ENCODE data around the gene CCDC184.
"Not testable (repeated sequence)": the region's sequence is repeated elsewhere in the genome, so short reads cannot be mapped to it uniquely, and the experiment has no call there.

The CCDC184 gene

GRCh38 chr12:48202766-48203165 is 19.3 kb downstream of the CCDC184 start:
- Histone ChIP-seq H3K27ac (ENCODE audit: insufficient read depth, low read depth, low read length, poor library complexity, severe bottlenecking) (no peak overlapping the region), H3K27me3 (ENCODE audit: control insufficient read depth, insufficient read depth, low read length, poor library complexity, severe bottlenecking) (peaks cover 15% of the 10 kb centered on the region), H3K4me1 (ENCODE audit: control insufficient read depth, insufficient read depth, low read length) (no peaks in the 10 kb centered on the region), H3K9me3 (ENCODE audit: control insufficient read depth, low read length) (peaks cover 2% of the 10 kb centered on the region), H3K4me3 (ENCODE audit: insufficient read depth, low read depth, low read length) (no peak overlapping the region), H3K36me3 (ENCODE audit: control insufficient read depth, insufficient read depth, low read length) (no peaks in the 10 kb centered on the region)
- 86 to 87% methylated on average over 8 of the region's 8 CpGs for WGBS, 2 experiments

GRCh38 chr12:48203192-48203591 is 19.7 kb downstream of the CCDC184 start, which contains the start of gene OR10AD1:
Gene OR10AD1 (minus strand): TSS chr12:48203292. CDS start chr12:48203292, 0 bp downstream.
- H3K9me3 ChIP-seq (ENCODE audit: control insufficient read depth, low read length): peaks cover 2% of the 10 kb centered on the region
- no peaks in the 10 kb centered on the region for H3K4me1 ChIP-seq (ENCODE audit: control insufficient read depth, insufficient read depth, low read length)
- 83 to 92% methylated on average over 4 of the region's 4 CpGs for WGBS, 2 experiments
- no peaks in the 10 kb centered on the region for H3K36me3 ChIP-seq (ENCODE audit: control insufficient read depth, insufficient read depth, low read length)
- H3K27ac ChIP-seq (ENCODE audit: insufficient read depth, low read depth, low read length, poor library complexity, severe bottlenecking): no peak within 1 kb of the TSS
- peaks cover 15% of the 10 kb centered on the region for H3K27me3 ChIP-seq (ENCODE audit: control insufficient read depth, insufficient read depth, low read length, poor library complexity, severe bottlenecking)
- no peak within 1 kb of the TSS for H3K4me3 ChIP-seq (ENCODE audit: insufficient read depth, low read depth, low read length)

- not testable (repeated sequence) for H3K9me3 ChIP-seq (ENCODE audit: control insufficient read depth, low read length); H3K27ac ChIP-seq (ENCODE audit: insufficient read depth, low read depth, low read length, poor library complexity, severe bottlenecking); H3K27me3 ChIP-seq (ENCODE audit: control insufficient read depth, insufficient read depth, low read length, poor library complexity, severe bottlenecking); H3K4me3 ChIP-seq (ENCODE audit: insufficient read depth, low read depth, low read length); H3K4me1 ChIP-seq (ENCODE audit: control insufficient read depth, insufficient read depth, low read length); H3K36me3 ChIP-seq (ENCODE audit: control insufficient read depth, insufficient read depth, low read length)
- no CpG with 5 or more reads among the region's 2 CpGs for WGBS, 2 experiments
Measured at GRCh38 chr12:48209495-48209894, 26.1 kb downstream of the CCDC184 start.

GRCh38 chr12:48216785-48217184 is 33.3 kb downstream of the CCDC184 start:
- H3K36me3 ChIP-seq (ENCODE audit: control insufficient read depth, insufficient read depth, low read length): no peaks in the 10 kb centered on the region
- H3K4me1 ChIP-seq (ENCODE audit: control insufficient read depth, insufficient read depth, low read length): no peaks in the 10 kb centered on the region
- no peak overlapping the region for H3K27ac ChIP-seq (ENCODE audit: insufficient read depth, low read depth, low read length, poor library complexity, severe bottlenecking)
- no peaks in the 10 kb centered on the region for H3K9me3 ChIP-seq (ENCODE audit: control insufficient read depth, low read length)
- peaks cover 7% of the 10 kb centered on the region for H3K27me3 ChIP-seq (ENCODE audit: control insufficient read depth, insufficient read depth, low read length, poor library complexity, severe bottlenecking)
- no peak overlapping the region for H3K4me3 ChIP-seq (ENCODE audit: insufficient read depth, low read depth, low read length)

- H3K36me3 ChIP-seq (ENCODE audit: control insufficient read depth, insufficient read depth, low read length): no peaks in the 10 kb centered on the region
- peaks cover 4% of the 10 kb centered on the region for H3K27me3 ChIP-seq (ENCODE audit: control insufficient read depth, insufficient read depth, low read length, poor library complexity, severe bottlenecking)
- H3K4me1 ChIP-seq (ENCODE audit: control insufficient read depth, insufficient read depth, low read length): no peaks in the 10 kb centered on the region
- no peaks in the 10 kb centered on the region for H3K9me3 ChIP-seq (ENCODE audit: control insufficient read depth, low read length)
- no peak overlapping the region for H3K4me3 ChIP-seq (ENCODE audit: insufficient read depth, low read depth, low read length)
- no peak overlapping the region for H3K27ac ChIP-seq (ENCODE audit: insufficient read depth, low read depth, low read length, poor library complexity, severe bottlenecking)
- WGBS, 2 experiments: 100% methylated on average over 1 of the region's 1 CpG
Measured at GRCh38 chr12:48219631-48220030, 36.2 kb downstream of the CCDC184 start.

GRCh38 chr12:48220701-48221100 is 37.3 kb downstream of the CCDC184 start:
- H3K36me3 ChIP-seq (ENCODE audit: control insufficient read depth, insufficient read depth, low read length): no peaks in the 10 kb centered on the region
- no peak overlapping the region for H3K27ac ChIP-seq (ENCODE audit: insufficient read depth, low read depth, low read length, poor library complexity, severe bottlenecking)
- WGBS, 2 experiments: 100% methylated on average over 1 of the region's 1 CpG; no CpG with 5 or more reads in 1 of the 2 experiments
- H3K4me1 ChIP-seq (ENCODE audit: control insufficient read depth, insufficient read depth, low read length): no peaks in the 10 kb centered on the region
- no peaks in the 10 kb centered on the region for H3K27me3 ChIP-seq (ENCODE audit: control insufficient read depth, insufficient read depth, low read length, poor library complexity, severe bottlenecking)
- no peak overlapping the region for H3K4me3 ChIP-seq (ENCODE audit: insufficient read depth, low read depth, low read length)
- no peaks in the 10 kb centered on the region for H3K9me3 ChIP-seq (ENCODE audit: control insufficient read depth, low read length)

- no peak overlapping the region for H3K4me3 ChIP-seq (ENCODE audit: insufficient read depth, low read depth, low read length)
- no peaks in the 10 kb centered on the region for H3K36me3 ChIP-seq (ENCODE audit: control insufficient read depth, insufficient read depth, low read length)
- no peaks in the 10 kb centered on the region for H3K27me3 ChIP-seq (ENCODE audit: control insufficient read depth, insufficient read depth, low read length, poor library complexity, severe bottlenecking)
- H3K9me3 ChIP-seq (ENCODE audit: control insufficient read depth, low read length): no peaks in the 10 kb centered on the region
- 42 to 50% methylated on average over 2 of the region's 2 CpGs for WGBS, 2 experiments
- no peak overlapping the region for H3K27ac ChIP-seq (ENCODE audit: insufficient read depth, low read depth, low read length, poor library complexity, severe bottlenecking)
- no peaks in the 10 kb centered on the region for H3K4me1 ChIP-seq (ENCODE audit: control insufficient read depth, insufficient read depth, low read length)
Measured at GRCh38 chr12:48221645-48222044, 38.2 kb downstream of the CCDC184 start.

- 85 to 87% methylated on average over 2 to 3 of the region's 3 CpGs for WGBS, 2 experiments
Measured at GRCh38 chr12:48224533-48224932, 41.1 kb downstream of the CCDC184 start.

GRCh38 chr12:48231169-48231958 is 47.9 kb downstream of the CCDC184 start:
- WGBS, 2 experiments: 83 to 94% methylated on average over 2 of the region's 2 CpGs

More at GRCh38 chr12:48224533-48224932, 41.1 kb downstream of the CCDC184 start:
- H3K4me1 ChIP-seq (ENCODE audit: control insufficient read depth, insufficient read depth, low read length); H3K27ac ChIP-seq (ENCODE audit: insufficient read depth, low read depth, low read length, poor library complexity, severe bottlenecking); H3K9me3 ChIP-seq (ENCODE audit: control insufficient read depth, low read length); H3K27me3 ChIP-seq (ENCODE audit: control insufficient read depth, insufficient read depth, low read length, poor library complexity, severe bottlenecking); H3K36me3 ChIP-seq (ENCODE audit: control insufficient read depth, insufficient read depth, low read length); H3K4me3 ChIP-seq (ENCODE audit: insufficient read depth, low read depth, low read length): not testable (repeated sequence)

More at GRCh38 chr12:48231169-48231958, 47.9 kb downstream of the CCDC184 start:
- H3K4me3 ChIP-seq (ENCODE audit: insufficient read depth, low read depth, low read length); H3K36me3 ChIP-seq (ENCODE audit: control insufficient read depth, insufficient read depth, low read length); H3K9me3 ChIP-seq (ENCODE audit: control insufficient read depth, low read length); H3K27me3 ChIP-seq (ENCODE audit: control insufficient read depth, insufficient read depth, low read length, poor library complexity, severe bottlenecking); H3K27ac ChIP-seq (ENCODE audit: insufficient read depth, low read depth, low read length, poor library complexity, severe bottlenecking); H3K4me1 ChIP-seq (ENCODE audit: control insufficient read depth, insufficient read depth, low read length): not testable (repeated sequence)
